Chondrocyte (in vitro differentiated cells): ENCODE results near the gene MED16. TPM values are rescaled to one million over a fixed set of nuclear protein-coding genes. Genes with fewer than 3 reads are reported as not detected.
A peak's percentile ranks its signal among the peaks of the same experiment; 100 is the strongest.

Source experiments
- DNase-seq: peaks from one replicate; pipeline ENCODE4 v3.0.0; 2021; ENCODE audit warnings: mixed read lengths, low spot score
- H3K27ac Mint-ChIP-seq: one replicate; pipeline ENCODE4 v1.8.0; 2021; ENCODE audit warnings: mild to moderate bottlenecking, moderate library complexity, mixed read lengths; ENCODE audit not compliant: unreplicated experiment
- H3K27me3 Mint-ChIP-seq: 2 replicates; pipeline ENCODE4 v1.8.0; 2021; ENCODE audit warnings: low read depth, mixed read lengths
- H3K36me3 Mint-ChIP-seq: 2 replicates; pipeline ENCODE4 v1.8.0; 2021; ENCODE audit warnings: low read depth, mixed read lengths
- H3K4me1 Mint-ChIP-seq: 2 replicates; pipeline ENCODE4 v1.8.0; 2021; ENCODE audit warnings: low read depth, mild to moderate bottlenecking, mixed read lengths
- H3K4me3 Mint-ChIP-seq: one replicate; pipeline ENCODE4 v1.8.0; 2021; ENCODE audit warnings: mild to moderate bottlenecking, moderate library complexity, mixed read lengths; ENCODE audit not compliant: unreplicated experiment
- H3K9me3 Mint-ChIP-seq: 2 replicates; pipeline ENCODE4 v1.8.0; 2021; ENCODE audit warnings: low read depth, mixed read lengths
- total RNA-seq: library from RNA; stranded (reverse); gene quantifications from 3 replicates; pipeline ENCODE4 v1.2.1, GENCODE V29; 2021
- TF ChIP-seq, protein P1 (sequence below): fragments of 200-600 bp; sonication (generic); IDR thresholded peaks from 2 replicates; pipeline ENCODE4 v1.5.0; 2021; ENCODE audit warnings: antibody characterized with exemption, mild to moderate bottlenecking, moderate library complexity

Gene MED16
- total RNA-seq, 1 donor from 2014 or later, result 47.0 TPM

GRCh38 chr19:868458-869244, 24.3 kb downstream of the MED16 start:
- H3K27me3 Mint-ChIP-seq, result no peaks in the 10 kb centered on the region
- H3K4me1 Mint-ChIP-seq, result peaks cover 47% of the 10 kb centered on the region
- TF ChIP-seq, protein P1, sequence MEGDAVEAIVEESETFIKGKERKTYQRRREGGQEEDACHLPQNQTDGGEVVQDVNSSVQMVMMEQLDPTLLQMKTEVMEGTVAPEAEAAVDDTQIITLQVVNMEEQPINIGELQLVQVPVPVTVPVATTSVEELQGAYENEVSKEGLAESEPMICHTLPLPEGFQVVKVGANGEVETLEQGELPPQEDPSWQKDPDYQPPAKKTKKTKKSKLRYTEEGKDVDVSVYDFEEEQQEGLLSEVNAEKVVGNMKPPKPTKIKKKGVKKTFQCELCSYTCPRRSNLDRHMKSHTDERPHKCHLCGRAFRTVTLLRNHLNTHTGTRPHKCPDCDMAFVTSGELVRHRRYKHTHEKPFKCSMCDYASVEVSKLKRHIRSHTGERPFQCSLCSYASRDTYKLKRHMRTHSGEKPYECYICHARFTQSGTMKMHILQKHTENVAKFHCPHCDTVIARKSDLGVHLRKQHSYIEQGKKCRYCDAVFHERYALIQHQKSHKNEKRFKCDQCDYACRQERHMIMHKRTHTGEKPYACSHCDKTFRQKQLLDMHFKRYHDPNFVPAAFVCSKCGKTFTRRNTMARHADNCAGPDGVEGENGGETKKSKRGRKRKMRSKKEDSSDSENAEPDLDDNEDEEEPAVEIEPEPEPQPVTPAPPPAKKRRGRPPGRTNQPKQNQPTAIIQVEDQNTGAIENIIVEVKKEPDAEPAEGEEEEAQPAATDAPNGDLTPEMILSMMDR, result no peak
- H3K27ac Mint-ChIP-seq, result peak overlapping the region; percentile 86
- no peaks in the 10 kb centered on the region for H3K9me3 Mint-ChIP-seq
- peaks cover 8% of the 10 kb centered on the region for H3K36me3 Mint-ChIP-seq
- H3K4me3 Mint-ChIP-seq, result no peak overlapping the region
- peak; percentile 92 for DNase-seq

GRCh38 chr19:867855-868457, 25.0 kb downstream of the MED16 start:
- TF ChIP-seq, protein P1, result no peak
- peaks cover 8% of the 10 kb centered on the region for H3K36me3 Mint-ChIP-seq
- H3K27ac Mint-ChIP-seq, result peak overlapping the region; percentile 68
- H3K27me3 Mint-ChIP-seq, result no peaks in the 10 kb centered on the region
- H3K4me1 Mint-ChIP-seq, result peaks cover 48% of the 10 kb centered on the region
- no peak overlapping the region for H3K4me3 Mint-ChIP-seq
- peak; percentile 94 for DNase-seq
- no peaks in the 10 kb centered on the region for H3K9me3 Mint-ChIP-seq

- H3K36me3 Mint-ChIP-seq, result peaks cover 8% of the 10 kb centered on the region
These were observed 25.6 kb downstream of the MED16 start for GRCh38 chr19:867301-867793.

GRCh38 chr19:866769-867300, 26.2 kb downstream of the MED16 start:
- H3K4me3 Mint-ChIP-seq, result no peak overlapping the region
- peaks cover 45% of the 10 kb centered on the region for H3K4me1 Mint-ChIP-seq
- TF ChIP-seq, protein P1, result no peak
- H3K27ac Mint-ChIP-seq, result no peak overlapping the region
- no peaks in the 10 kb centered on the region for H3K27me3 Mint-ChIP-seq
- peaks cover 8% of the 10 kb centered on the region for H3K36me3 Mint-ChIP-seq
- DNase-seq, result no peak
- H3K9me3 Mint-ChIP-seq, result no peaks in the 10 kb centered on the region

More at GRCh38 chr19:867301-867793, 25.6 kb downstream of the MED16 start:
- no peaks in the 10 kb centered on the region for H3K9me3 Mint-ChIP-seq
- TF ChIP-seq, protein P1, result no peak
- peak; percentile 93 for DNase-seq
- H3K27ac Mint-ChIP-seq, result peak overlapping the region; percentile 68
- peaks cover 48% of the 10 kb centered on the region for H3K4me1 Mint-ChIP-seq
- no peaks in the 10 kb centered on the region for H3K27me3 Mint-ChIP-seq
- peak overlapping the region; percentile 26 for H3K4me3 Mint-ChIP-seq

- Mint-ChIP-seq H3K27ac (no peak overlapping the region), H3K4me1 (peaks cover 21% of the 10 kb centered on the region), H3K27me3 (no peaks in the 10 kb centered on the region), H3K9me3 (no peaks in the 10 kb centered on the region), H3K36me3 (peaks cover 6% of the 10 kb centered on the region), H3K4me3 (no peak overlapping the region)
- TF ChIP-seq, protein P1, result no peak
- no peak for DNase-seq
These were observed 29.7 kb downstream of the MED16 start for GRCh38 chr19:863315-863620.
